IPS-18a (cell line): ENCODE measurements around the gene ANO2.

Experiments used
- H3K27ac ChIP-seq: one replicate; pipeline ENCODE4 v1.5.1; 2013; ENCODE audit warnings: low read length
- H3K27me3 ChIP-seq: one replicate; pipeline ENCODE4 v1.6.1; 2013; ENCODE audit warnings: mild to moderate bottlenecking, low read length; ENCODE audit not compliant: control insufficient read depth, insufficient read depth
- H3K36me3 ChIP-seq: one replicate; pipeline ENCODE4 v1.6.1; 2013; ENCODE audit warnings: low read depth, low read length; ENCODE audit not compliant: control insufficient read depth
- H3K4me1 ChIP-seq: one replicate; pipeline ENCODE4 v1.6.1; 2013; ENCODE audit warnings: low read depth, low read length; ENCODE audit not compliant: control insufficient read depth
- H3K4me3 ChIP-seq: one replicate; pipeline ENCODE4 v1.5.1; 2013; ENCODE audit warnings: low read length
- H3K9ac ChIP-seq: one replicate; pipeline ENCODE4 v1.6.1; 2013; ENCODE audit warnings: mild to moderate bottlenecking, low read length, moderate library complexity
- H3K9me3 ChIP-seq: one replicate; pipeline ENCODE4 v1.6.1; 2013; ENCODE audit warnings: low read depth, low read length; ENCODE audit not compliant: control insufficient read depth

ANO2 gene

GRCh38 chr12:5733136-5733755 lies 211.8 kb downstream of the ANO2 start:
- Histone ChIP-seq H3K9me3 (no peaks in the 10 kb centered on the region), H3K36me3 (no peaks in the 10 kb centered on the region), H3K9ac (no peak overlapping the region), H3K4me3 (no peak overlapping the region), H3K27me3 (no peaks in the 10 kb centered on the region), H3K4me1 (no peaks in the 10 kb centered on the region), H3K27ac (no peak overlapping the region)

- Histone ChIP-seq H3K36me3 (no peaks in the 10 kb centered on the region), H3K4me3 (no peak overlapping the region), H3K27ac (no peak overlapping the region), H3K27me3 (no peaks in the 10 kb centered on the region), H3K4me1 (no peaks in the 10 kb centered on the region), H3K9ac (no peak overlapping the region), H3K9me3 (no peaks in the 10 kb centered on the region)
Measured at GRCh38 chr12:5730962-5731361, 214.1 kb downstream of the ANO2 start.

- H3K9me3 ChIP-seq, result no peaks in the 10 kb centered on the region
- H3K36me3 ChIP-seq, result no peaks in the 10 kb centered on the region
- no peak overlapping the region for H3K9ac ChIP-seq
- H3K4me3 ChIP-seq, result no peak overlapping the region
- H3K27me3 ChIP-seq, result no peaks in the 10 kb centered on the region
- no peaks in the 10 kb centered on the region for H3K4me1 ChIP-seq
- H3K27ac ChIP-seq, result no peak overlapping the region
Measured at GRCh38 chr12:5723711-5724252, 221.3 kb downstream of the ANO2 start.

GRCh38 chr12:5723071-5723470 lies 222.0 kb downstream of the ANO2 start:
- no peak overlapping the region for H3K27ac ChIP-seq
- H3K27me3 ChIP-seq, result no peaks in the 10 kb centered on the region
- no peak overlapping the region for H3K9ac ChIP-seq
- no peaks in the 10 kb centered on the region for H3K36me3 ChIP-seq
- H3K9me3 ChIP-seq, result no peaks in the 10 kb centered on the region
- no peak overlapping the region for H3K4me3 ChIP-seq
- H3K4me1 ChIP-seq, result no peaks in the 10 kb centered on the region

GRCh38 chr12:5720381-5721005 lies 224.6 kb downstream of the ANO2 start:
- Histone ChIP-seq H3K9ac (no peak overlapping the region), H3K27ac (no peak overlapping the region), H3K9me3 (no peaks in the 10 kb centered on the region), H3K4me3 (no peak overlapping the region), H3K4me1 (no peaks in the 10 kb centered on the region), H3K36me3 (no peaks in the 10 kb centered on the region), H3K27me3 (no peaks in the 10 kb centered on the region)

DNA sequence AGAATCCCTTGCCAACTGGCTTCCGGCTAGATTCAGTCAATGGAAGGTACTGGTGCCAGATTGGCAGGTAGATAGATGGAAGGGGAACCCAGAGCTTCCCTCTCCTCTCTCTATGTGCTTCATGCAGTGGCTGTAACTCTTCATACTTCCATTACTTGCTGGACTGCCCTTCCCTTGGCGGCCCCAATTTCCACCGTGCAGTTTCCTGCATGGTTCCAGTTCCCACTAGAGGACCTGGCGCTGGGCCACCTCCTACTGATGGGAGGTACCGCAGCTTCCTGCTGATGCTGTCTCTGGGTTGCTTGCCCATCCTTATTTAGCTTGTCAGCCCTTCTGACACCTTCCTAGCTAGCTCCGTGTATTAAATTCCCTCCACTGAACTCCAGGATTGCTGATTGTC lies 226.4 kb downstream of the ANO2 start:
- Histone ChIP-seq H3K4me3 (no peak overlapping the region), H3K36me3 (no peaks in the 10 kb centered on the region), H3K9ac (no peak overlapping the region), H3K27me3 (no peaks in the 10 kb centered on the region), H3K4me1 (no peaks in the 10 kb centered on the region), H3K9me3 (no peaks in the 10 kb centered on the region), H3K27ac (no peak overlapping the region)

DNA sequence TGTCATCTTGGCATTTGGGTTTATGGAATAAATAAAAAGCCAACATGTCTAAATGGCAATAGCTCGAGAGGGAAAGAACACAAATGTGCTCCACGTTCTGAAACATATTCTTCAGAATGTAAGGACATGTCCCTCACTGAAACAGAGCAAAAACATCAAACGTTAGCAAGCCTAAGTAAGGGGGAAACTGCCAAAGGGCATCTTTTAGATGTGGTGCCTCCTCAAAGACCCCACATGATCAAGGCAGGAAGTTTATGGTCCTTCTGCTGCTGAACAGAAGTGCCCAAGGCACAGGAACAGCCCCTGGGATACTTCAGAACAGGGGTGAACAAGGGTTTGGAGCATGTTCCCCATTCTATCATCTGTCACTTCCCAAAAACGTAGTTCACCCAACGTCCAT lies 227.0 kb downstream of the ANO2 start:
- Histone ChIP-seq H3K4me3 (no peak overlapping the region), H3K27ac (no peak overlapping the region), H3K4me1 (no peaks in the 10 kb centered on the region), H3K9ac (no peak overlapping the region), H3K9me3 (no peaks in the 10 kb centered on the region), H3K27me3 (no peaks in the 10 kb centered on the region), H3K36me3 (no peaks in the 10 kb centered on the region)

DNA sequence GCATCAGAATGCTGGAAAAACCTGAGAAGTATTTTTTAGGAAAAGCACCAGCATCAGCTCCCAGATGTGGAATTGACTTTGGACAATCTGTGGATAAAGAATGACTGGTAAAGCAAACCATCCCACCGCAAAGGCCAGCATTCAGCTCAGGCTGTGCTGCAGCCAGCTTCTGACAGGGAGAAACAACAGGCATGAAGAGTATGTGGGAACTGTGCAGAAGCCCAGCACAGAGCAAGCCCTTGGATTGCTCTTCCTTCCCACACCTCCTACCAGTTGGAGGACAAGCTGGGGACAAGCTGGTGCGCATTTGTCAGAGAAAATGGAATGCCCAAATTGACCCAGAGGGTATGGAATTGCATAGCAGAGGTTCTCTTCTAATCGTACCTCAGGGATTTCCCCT lies 228.1 kb downstream of the ANO2 start:
- H3K36me3 ChIP-seq, result no peaks in the 10 kb centered on the region
- no peak overlapping the region for H3K9ac ChIP-seq
- no peaks in the 10 kb centered on the region for H3K9me3 ChIP-seq

GRCh38 chr12:5716201-5716600 lies 228.9 kb downstream of the ANO2 start:
- H3K9me3 ChIP-seq, result no peaks in the 10 kb centered on the region
- no peak overlapping the region for H3K27ac ChIP-seq
- no peaks in the 10 kb centered on the region for H3K27me3 ChIP-seq
- no peaks in the 10 kb centered on the region for H3K36me3 ChIP-seq
- no peaks in the 10 kb centered on the region for H3K4me1 ChIP-seq
- H3K4me3 ChIP-seq, result no peak overlapping the region
- H3K9ac ChIP-seq, result no peak overlapping the region

More for the DNA sequence above, 228.1 kb downstream of the ANO2 start:
- H3K27me3 ChIP-seq, result no peaks in the 10 kb centered on the region
- no peaks in the 10 kb centered on the region for H3K4me1 ChIP-seq
- H3K27ac ChIP-seq, result no peak overlapping the region
- no peak overlapping the region for H3K4me3 ChIP-seq

- Histone ChIP-seq H3K4me3 (no peak overlapping the region), H3K9ac (no peak overlapping the region), H3K27me3 (no peaks in the 10 kb centered on the region), H3K27ac (no peak overlapping the region), H3K9me3 (no peaks in the 10 kb centered on the region), H3K36me3 (no peaks in the 10 kb centered on the region), H3K4me1 (no peaks in the 10 kb centered on the region)
Measured at GRCh38 chr12:5715021-5715420, 230.0 kb downstream of the ANO2 start.

DNA sequence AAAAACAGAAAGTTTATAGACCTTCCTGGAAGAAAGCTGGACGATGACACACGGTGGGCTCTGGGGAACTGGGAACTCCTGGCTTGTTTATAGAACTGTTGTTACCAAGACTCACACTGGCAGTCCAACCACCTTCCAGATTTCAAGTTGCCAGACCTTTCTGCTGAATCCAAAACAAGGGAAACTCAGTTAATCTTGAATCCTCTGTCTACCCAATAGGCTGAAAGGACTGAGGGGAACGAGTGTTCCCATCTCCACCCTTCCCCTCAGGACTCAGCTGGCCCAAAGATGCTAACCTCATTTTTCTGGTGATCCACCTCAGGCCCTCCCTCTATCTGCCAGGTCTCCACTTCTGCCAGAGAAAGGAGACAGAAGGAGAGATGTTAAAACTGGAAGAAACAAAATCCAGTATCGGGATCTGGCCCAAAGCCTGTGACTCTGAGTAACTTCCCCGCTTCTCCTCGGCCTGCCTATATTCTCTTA lies 231.4 kb downstream of the ANO2 start:
- no peak overlapping the region for H3K27ac ChIP-seq
- H3K27me3 ChIP-seq, result no peaks in the 10 kb centered on the region
- H3K4me1 ChIP-seq, result no peaks in the 10 kb centered on the region
- no peak overlapping the region for H3K4me3 ChIP-seq
- no peaks in the 10 kb centered on the region for H3K9me3 ChIP-seq
- H3K9ac ChIP-seq, result no peak overlapping the region
- H3K36me3 ChIP-seq, result no peaks in the 10 kb centered on the region
